HUES64 (cell line): ENCODE data around the gene IFNL1.
"Not testable (repeated sequence)": the region's sequence is repeated elsewhere in the genome, so short reads cannot be mapped to it uniquely, and the experiment has no call there.

Experiments used
- H3K27ac ChIP-seq: 2 replicates; pipeline ENCODE4 v1.7.0; 2013; ENCODE audit warnings: low read depth, low read length, inconsistent platforms
- H3K27me3 ChIP-seq: 2 replicates; pipeline ENCODE4 v1.6.1; 2013; ENCODE audit warnings: mild to moderate bottlenecking, low read length; ENCODE audit not compliant: insufficient read depth
- H3K36me3 ChIP-seq: 2 replicates; pipeline ENCODE4 v1.6.1; 2013; ENCODE audit warnings: mild to moderate bottlenecking, low read length; ENCODE audit not compliant: insufficient read depth
- H3K4me1 ChIP-seq: 2 replicates; pipeline ENCODE4 v1.6.1; 2013; ENCODE audit warnings: mild to moderate bottlenecking, low read length, moderate library complexity; ENCODE audit not compliant: insufficient read depth
- H3K4me3 ChIP-seq: 2 replicates; pipeline ENCODE4 v1.5.1; 2013; ENCODE audit warnings: mild to moderate bottlenecking, low read length, moderate library complexity
- H3K9ac ChIP-seq: 2 replicates; pipeline ENCODE4 v1.6.1; 2013; ENCODE audit warnings: mild to moderate bottlenecking, low read depth, low read length
- H3K9me3 ChIP-seq: 2 replicates; pipeline ENCODE4 v1.6.1; 2013; ENCODE audit warnings: low read depth, low read length; ENCODE audit not compliant: insufficient read depth
- WGBS: fragments of 150-250, 120-280 bp; methylation state at CpG from one replicate; pipeline ENCODE4 v1.1.7; 2013; ENCODE audit warnings: missing lambda C conversion rate; 5-methylcytosine and 5-hydroxymethylcytosine counted together

The IFNL1 gene

GRCh38 chr19:39301021-39301420, 4.8 kb downstream of the IFNL1 start:
- H3K27ac ChIP-seq = no peak overlapping the region
- H3K9me3 ChIP-seq = no peaks in the 10 kb centered on the region
- no peak overlapping the region for H3K9ac ChIP-seq
- WGBS = 94% methylated on average over 3 of the region's 4 CpGs
- H3K4me3 ChIP-seq = no peak overlapping the region
- no peaks in the 10 kb centered on the region for H3K36me3 ChIP-seq
- peaks cover 18% of the 10 kb centered on the region for H3K27me3 ChIP-seq
- peaks cover 14% of the 10 kb centered on the region; the same call in 1 of the 2 replicates for H3K4me1 ChIP-seq

GRCh38 chr19:39301562-39301961, 5.4 kb downstream of the IFNL1 start:
- peaks cover 15% of the 10 kb centered on the region for H3K4me1 ChIP-seq
- peaks cover 23% of the 10 kb centered on the region for H3K27me3 ChIP-seq
- no peak overlapping the region for H3K9ac ChIP-seq
- H3K4me3 ChIP-seq = no peak overlapping the region
- no peaks in the 10 kb centered on the region for H3K36me3 ChIP-seq
- 100% methylated on average over 1 of the region's 3 CpGs for WGBS
- no peak overlapping the region for H3K27ac ChIP-seq
- no peaks in the 10 kb centered on the region for H3K9me3 ChIP-seq

GRCh38 chr19:39303373-39304184, 7.4 kb downstream of the IFNL1 start:
- H3K4me3 ChIP-seq = no peak overlapping the region
- WGBS = 59% methylated on average over 10 of the region's 10 CpGs
- H3K27ac ChIP-seq = no peak overlapping the region
- H3K9ac ChIP-seq = no peak overlapping the region
- peaks cover 41% of the 10 kb centered on the region for H3K27me3 ChIP-seq
- H3K9me3 ChIP-seq = no peaks in the 10 kb centered on the region
- peaks cover 18% of the 10 kb centered on the region for H3K4me1 ChIP-seq
- no peaks in the 10 kb centered on the region for H3K36me3 ChIP-seq

DNA sequence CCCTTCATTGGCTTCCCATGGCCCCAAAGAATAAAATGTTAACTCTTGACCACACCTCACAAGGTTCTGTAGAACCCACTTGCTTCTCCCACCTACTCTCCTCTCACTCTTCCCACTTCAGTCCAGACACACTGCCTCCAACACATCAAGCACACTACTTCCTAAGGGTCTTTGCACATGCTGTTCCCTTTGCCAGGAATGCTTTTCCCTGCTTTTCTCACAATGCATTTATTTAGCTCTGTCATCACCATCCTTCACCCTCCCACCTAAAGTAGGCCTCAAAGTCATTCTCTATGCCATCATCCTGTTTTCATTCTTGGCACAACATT, 7.9 kb downstream of the IFNL1 start:
- H3K4me1 ChIP-seq = peaks cover 18% of the 10 kb centered on the region
- H3K36me3 ChIP-seq = no peaks in the 10 kb centered on the region
- no peak overlapping the region for H3K27ac ChIP-seq
- H3K9ac ChIP-seq = no peak overlapping the region
- H3K9me3 ChIP-seq = no peaks in the 10 kb centered on the region
- peaks cover 42% of the 10 kb centered on the region for H3K27me3 ChIP-seq
- H3K4me3 ChIP-seq = no peak overlapping the region

GRCh38 chr19:39304701-39305571, 8.7 kb downstream of the IFNL1 start:
- H3K27me3 ChIP-seq = peaks cover 42% of the 10 kb centered on the region
- H3K9me3 ChIP-seq = no peaks in the 10 kb centered on the region
- peaks cover 18% of the 10 kb centered on the region for H3K4me1 ChIP-seq
- no peak overlapping the region for H3K9ac ChIP-seq
- no peaks in the 10 kb centered on the region for H3K36me3 ChIP-seq
- H3K27ac ChIP-seq = no peak overlapping the region
- H3K4me3 ChIP-seq = no peak overlapping the region; the same call in 1 of the 2 replicates
- WGBS = 42% methylated on average over 6 of the region's 6 CpGs

DNA sequence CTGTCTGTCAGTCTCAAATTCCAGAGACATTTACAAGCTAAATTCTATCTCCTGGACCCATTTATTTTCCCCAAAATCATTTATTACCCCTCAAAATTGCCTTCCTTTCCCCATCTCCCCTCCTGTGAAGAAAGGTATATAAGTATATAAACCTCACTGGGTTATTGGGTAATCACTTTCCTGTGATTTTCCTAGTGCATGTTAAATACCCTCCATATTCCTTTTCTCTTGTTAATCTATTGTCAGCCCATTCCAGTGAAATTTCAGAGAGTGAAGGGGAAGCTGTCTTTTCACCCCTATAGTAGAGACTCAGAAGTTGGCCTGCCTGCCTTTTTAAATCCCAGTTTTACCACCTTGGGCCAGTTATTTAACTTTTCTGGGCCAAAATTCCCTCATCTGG, 9.9 kb downstream of the IFNL1 start:
- no peak overlapping the region for H3K4me3 ChIP-seq
- no peak overlapping the region for H3K27ac ChIP-seq

DNA sequence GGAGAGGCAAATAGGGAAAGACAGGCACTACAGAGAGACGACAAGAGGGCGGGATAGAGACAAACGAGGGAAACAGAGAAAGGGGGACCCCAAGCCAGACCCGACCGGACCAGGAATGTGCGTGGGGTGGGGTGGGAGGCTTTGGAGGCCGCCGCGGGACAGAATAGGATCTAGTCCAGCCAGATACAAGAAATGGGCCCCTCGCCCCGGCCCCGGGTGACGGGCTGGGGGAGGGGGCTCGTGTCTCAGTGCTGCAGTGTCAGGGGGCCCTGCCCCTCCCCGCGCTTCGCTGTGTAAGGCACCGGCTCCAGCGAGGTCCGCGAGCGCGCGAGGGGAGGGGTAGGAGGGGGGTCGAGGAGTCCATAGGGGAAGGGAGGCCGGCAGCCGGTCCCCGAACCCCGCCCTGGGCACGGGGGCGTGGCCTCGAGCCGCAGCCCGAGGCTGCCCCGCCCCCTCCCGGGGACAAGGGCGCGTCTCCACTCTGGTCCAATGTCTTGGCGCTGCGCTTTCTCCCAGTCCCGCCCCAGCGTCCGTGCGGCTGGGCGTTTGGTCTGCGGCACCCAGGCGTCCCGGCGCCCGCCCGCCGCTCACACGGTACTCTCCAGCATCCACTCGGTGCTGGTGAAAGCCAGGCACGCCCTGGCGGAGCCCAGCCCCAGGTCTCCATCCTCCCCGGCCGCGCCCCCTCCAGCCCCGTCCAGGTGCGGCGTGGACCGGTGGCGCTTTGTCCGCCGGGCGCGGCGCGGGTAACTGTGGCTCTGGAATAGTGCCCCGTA, 11.0 kb downstream of the IFNL1 start:
- peak overlapping the region; percentile 33; the same call in 1 of the 2 replicates for H3K9ac ChIP-seq
- no peaks in the 10 kb centered on the region for H3K9me3 ChIP-seq
- peaks cover 42% of the 10 kb centered on the region for H3K27me3 ChIP-seq
- no peaks in the 10 kb centered on the region for H3K36me3 ChIP-seq
- WGBS = 2% methylated on average over 71 of the region's 71 CpGs
- peak overlapping the region; percentile 68 for H3K4me3 ChIP-seq
- no peak overlapping the region for H3K27ac ChIP-seq
- peaks cover 23% of the 10 kb centered on the region for H3K4me1 ChIP-seq

More for the DNA sequence above, 9.9 kb downstream of the IFNL1 start:
- Histone ChIP-seq H3K36me3 (no peaks in the 10 kb centered on the region), H3K9me3 (no peaks in the 10 kb centered on the region), H3K9ac (no peak overlapping the region), H3K27me3 (peaks cover 42% of the 10 kb centered on the region), H3K4me1 (peaks cover 20% of the 10 kb centered on the region)

DNA sequence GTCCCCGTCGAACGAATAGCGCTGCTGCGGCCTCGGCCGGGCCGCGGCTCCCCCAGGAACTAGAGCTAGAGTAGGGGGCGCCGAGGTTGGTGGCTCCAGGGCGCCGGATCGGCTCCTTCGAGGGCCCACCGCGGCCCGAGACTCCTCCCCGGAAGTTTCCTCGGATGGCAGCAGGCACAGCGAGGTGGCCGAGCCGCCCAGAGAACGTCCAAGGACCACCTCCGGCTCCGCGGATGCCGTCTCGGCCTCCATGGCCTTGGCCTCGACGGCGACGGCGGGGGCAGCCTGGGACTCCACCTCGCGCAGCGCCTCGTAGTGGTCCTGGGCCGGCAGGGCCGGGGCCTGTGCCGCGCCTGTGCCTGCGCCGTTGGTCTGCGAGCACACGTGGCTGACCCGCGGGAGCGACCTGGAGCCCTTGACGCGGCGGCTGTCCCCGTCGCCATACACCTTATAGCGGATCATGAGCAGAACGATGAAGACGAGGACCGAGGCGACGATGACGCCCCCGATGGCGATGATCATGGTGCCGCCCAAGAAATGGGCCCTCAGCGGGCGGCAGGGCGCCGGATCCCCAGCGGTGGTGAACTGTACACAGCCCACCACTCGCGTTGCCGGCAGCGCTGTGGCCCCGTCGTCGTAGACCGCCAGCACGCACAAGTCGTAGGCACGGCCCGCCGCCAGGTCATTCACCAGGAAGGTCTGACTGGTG, 11.8 kb downstream of the IFNL1 start:
- peak overlapping the region; percentile 68 for H3K4me3 ChIP-seq
- H3K27ac ChIP-seq = no peak overlapping the region
- H3K4me1 ChIP-seq = peaks cover 23% of the 10 kb centered on the region
- no peaks in the 10 kb centered on the region for H3K36me3 ChIP-seq
- no peaks in the 10 kb centered on the region for H3K9me3 ChIP-seq
- peaks cover 42% of the 10 kb centered on the region for H3K27me3 ChIP-seq
- peak overlapping the region; percentile 26; the same call in 1 of the 2 replicates for H3K9ac ChIP-seq
- 7% methylated on average over 82 of the region's 82 CpGs for WGBS

GRCh38 chr19:39308531-39309304, 12.5 kb downstream of the IFNL1 start:
- peak overlapping the region; percentile 68 for H3K4me3 ChIP-seq

GRCh38 chr19:39309305-39309670, 13.1 kb downstream of the IFNL1 start:
- not testable (repeated sequence) for H3K4me3 ChIP-seq, H3K9ac ChIP-seq, H3K9me3 ChIP-seq, H3K27ac ChIP-seq, H3K36me3 ChIP-seq
- Histone ChIP-seq H3K27me3 (peaks cover 40% of the 10 kb centered on the region), H3K4me1 (peaks cover 20% of the 10 kb centered on the region)
- WGBS = 99% methylated on average over 7 of the region's 7 CpGs

More at GRCh38 chr19:39308531-39309304, 12.5 kb downstream of the IFNL1 start:
- H3K36me3 ChIP-seq = 0 out of 2 replicates have a peak, but pooled peaks cover 4% of the 10 kb centered on the region
- no peaks in the 10 kb centered on the region for H3K9me3 ChIP-seq
- peaks cover 20% of the 10 kb centered on the region for H3K4me1 ChIP-seq
- H3K27me3 ChIP-seq = peaks cover 42% of the 10 kb centered on the region
- no peak overlapping the region for H3K9ac ChIP-seq
- H3K27ac ChIP-seq = no peak overlapping the region
- WGBS = 38% methylated on average over 18 of the region's 18 CpGs
